HAP-1 (cell line): ENCODE results near the gene TMEM14A.

Experiments used
- DNase-seq, 2 experiments: peaks; one replicate each; pipeline ENCODE4 v3.0.0-alpha.2; 2016 to 2020; ENCODE audit warnings: low spot score in 2 of 2
- H3K27me3 ChIP-seq: fragments of 250-450 bp; sonication (Bioruptor Pico); 2 replicates; pipeline ENCODE4 v1.5.1; 2020; ENCODE audit warnings: low read depth, mild to moderate bottlenecking, moderate library complexity
- H3K36me3 ChIP-seq: fragments of 250-450 bp; sonication (Bioruptor Pico); replicated peaks from 2 replicates; pipeline ENCODE4 v1.5.1; 2020; ENCODE audit warnings: mild to moderate bottlenecking
- H3K4me1 ChIP-seq: fragments of 250-450 bp; sonication (Bioruptor Pico); 2 replicates; pipeline ENCODE4 v1.5.1; 2020; ENCODE audit warnings: mild to moderate bottlenecking
- H3K4me3 ChIP-seq: fragments of 250-450 bp; sonication (Bioruptor Pico); 2 replicates; pipeline ENCODE4 v1.5.1; 2020; ENCODE audit warnings: mild to moderate bottlenecking, moderate library complexity
- H3K9me3 ChIP-seq: fragments of 250-450 bp; sonication (Bioruptor Pico); 2 replicates; pipeline ENCODE4 v1.5.1; 2020; ENCODE audit warnings: mild to moderate bottlenecking, moderate library complexity
- in situ Hi-C: fragments of 300-500 bp; cut with MboI; formaldehyde crosslinking; loops from 3 replicates; pipeline ENCODE4 v1.14.3; 2020; ENCODE audit warnings: low sequenced_read_pairs, inconsistent platforms, mixed read lengths

TMEM14A gene

GRCh38 chr6:52670502-52671409 is at the start of gene TMEM14A:
Gene TMEM14A, plus strand, starts transcription at chr6:52671113. Its CDS starts 5,990 bp downstream, at chr6:52677103.
- Histone ChIP-seq H3K4me1 (peaks cover 11% of the 10 kb centered on the region), H3K4me3 (peak within 1 kb of the TSS; percentile 68), H3K36me3 (no peaks in the 10 kb centered on the region), H3K9me3 (no peaks in the 10 kb centered on the region), H3K27me3 (no peaks in the 10 kb centered on the region)
- peak; percentile 93 to 98 for DNase-seq
- in situ Hi-C loops = loop anchor here (25.0 kb wide), 1 partner anchor 383 kb away; the partner anchor contains the start of gene MCM3

- Histone ChIP-seq H3K9me3 (no peaks in the 10 kb centered on the region), H3K36me3 (no peaks in the 10 kb centered on the region), H3K27me3 (no peaks in the 10 kb centered on the region), H3K4me1 (no peaks in the 10 kb centered on the region; the same call in 1 of the 2 replicates), H3K4me3 (no peak overlapping the region)
- in situ Hi-C loops = no loop called here
- DNase-seq = no peak
Measured at GRCh38 chr6:52621631-52622030, 49.3 kb upstream of the TMEM14A start.

GRCh38 chr6:52622810-52623209 is 48.1 kb upstream of the TMEM14A start:
- Histone ChIP-seq H3K27me3 (no peaks in the 10 kb centered on the region), H3K9me3 (no peaks in the 10 kb centered on the region), H3K4me3 (no peak overlapping the region), H3K4me1 (no peaks in the 10 kb centered on the region; the same call in 1 of the 2 replicates), H3K36me3 (no peaks in the 10 kb centered on the region)
- in situ Hi-C loops = no loop called here
- no peak for DNase-seq

GRCh38 chr6:52632011-52632410 is 38.9 kb upstream of the TMEM14A start:
- no peaks in the 10 kb centered on the region for H3K36me3 ChIP-seq
- DNase-seq = no peak
- H3K27me3 ChIP-seq = no peaks in the 10 kb centered on the region
- H3K4me3 ChIP-seq = no peak overlapping the region
- no peaks in the 10 kb centered on the region for H3K9me3 ChIP-seq
- in situ Hi-C loops = no loop called here
- H3K4me1 ChIP-seq = no peaks in the 10 kb centered on the region

- Histone ChIP-seq H3K27me3 (no peaks in the 10 kb centered on the region), H3K4me3 (no peak overlapping the region), H3K36me3 (no peaks in the 10 kb centered on the region), H3K9me3 (no peaks in the 10 kb centered on the region), H3K4me1 (no peaks in the 10 kb centered on the region)
- in situ Hi-C loops = no loop called here
- no peak for DNase-seq
Measured at GRCh38 chr6:52634211-52634610, 36.7 kb upstream of the TMEM14A start.

- Histone ChIP-seq H3K4me1 (no peaks in the 10 kb centered on the region), H3K36me3 (no peaks in the 10 kb centered on the region), H3K4me3 (no peak overlapping the region), H3K9me3 (no peaks in the 10 kb centered on the region), H3K27me3 (no peaks in the 10 kb centered on the region)
- in situ Hi-C loops = no loop called here
- no peak for DNase-seq
Measured at GRCh38 chr6:52635049-52635577, 35.8 kb upstream of the TMEM14A start.

GRCh38 chr6:52636830-52637229 is 34.1 kb upstream of the TMEM14A start:
- no peak overlapping the region for H3K4me3 ChIP-seq
- in situ Hi-C loops = no loop called here
- H3K36me3 ChIP-seq = no peaks in the 10 kb centered on the region
- no peak for DNase-seq
- no peaks in the 10 kb centered on the region for H3K9me3 ChIP-seq
- H3K27me3 ChIP-seq = peaks cover 3% of the 10 kb centered on the region; the same call in 1 of the 2 replicates
- peaks cover 2% of the 10 kb centered on the region; the same call in 1 of the 2 replicates for H3K4me1 ChIP-seq

- in situ Hi-C loops = no loop called here
- Histone ChIP-seq H3K36me3 (no peaks in the 10 kb centered on the region), H3K9me3 (no peaks in the 10 kb centered on the region), H3K27me3 (peaks cover 3% of the 10 kb centered on the region; the same call in 1 of the 2 replicates), H3K4me1 (peaks cover 2% of the 10 kb centered on the region; the same call in 1 of the 2 replicates), H3K4me3 (no peak overlapping the region)
- DNase-seq = no peak
Measured at GRCh38 chr6:52639493-52639892, 31.4 kb upstream of the TMEM14A start.

GRCh38 chr6:52640170-52640569 is 30.7 kb upstream of the TMEM14A start:
- in situ Hi-C loops = no loop called here
- Histone ChIP-seq H3K36me3 (no peaks in the 10 kb centered on the region), H3K27me3 (peaks cover 3% of the 10 kb centered on the region; the same call in 1 of the 2 replicates), H3K4me3 (no peak overlapping the region), H3K4me1 (peaks cover 2% of the 10 kb centered on the region; the same call in 1 of the 2 replicates), H3K9me3 (no peaks in the 10 kb centered on the region)
- DNase-seq = no peak

- no peak for DNase-seq
- no peaks in the 10 kb centered on the region for H3K9me3 ChIP-seq
- H3K4me1 ChIP-seq = peaks cover 2% of the 10 kb centered on the region; the same call in 1 of the 2 replicates
- no peaks in the 10 kb centered on the region for H3K36me3 ChIP-seq
- no peak overlapping the region for H3K4me3 ChIP-seq
- in situ Hi-C loops = no loop called here
- peaks cover 3% of the 10 kb centered on the region; the same call in 1 of the 2 replicates for H3K27me3 ChIP-seq
Measured at GRCh38 chr6:52640916-52641315, 30.0 kb upstream of the TMEM14A start.

GRCh38 chr6:52641388-52641787 is 29.5 kb upstream of the TMEM14A start:
- H3K4me1 ChIP-seq = peaks cover 2% of the 10 kb centered on the region; the same call in 1 of the 2 replicates
- H3K9me3 ChIP-seq = no peaks in the 10 kb centered on the region
- DNase-seq = no peak
- in situ Hi-C loops = no loop called here
- H3K27me3 ChIP-seq = peaks cover 3% of the 10 kb centered on the region; the same call in 1 of the 2 replicates
- no peaks in the 10 kb centered on the region for H3K36me3 ChIP-seq
- no peak overlapping the region for H3K4me3 ChIP-seq

- in situ Hi-C loops = no loop called here
- no peak overlapping the region for H3K4me3 ChIP-seq
- DNase-seq = no peak
Measured at GRCh38 chr6:52641826-52642225, 29.1 kb upstream of the TMEM14A start.

GRCh38 chr6:52642368-52642767 is 28.5 kb upstream of the TMEM14A start:
- no peaks in the 10 kb centered on the region for H3K36me3 ChIP-seq
- peaks cover 2% of the 10 kb centered on the region; the same call in 1 of the 2 replicates for H3K4me1 ChIP-seq
- H3K4me3 ChIP-seq = no peak overlapping the region
- in situ Hi-C loops = no loop called here
- peaks cover 3% of the 10 kb centered on the region; the same call in 1 of the 2 replicates for H3K27me3 ChIP-seq
- no peaks in the 10 kb centered on the region for H3K9me3 ChIP-seq
- DNase-seq = no peak

More at GRCh38 chr6:52641826-52642225, 29.1 kb upstream of the TMEM14A start:
- Histone ChIP-seq H3K9me3 (no peaks in the 10 kb centered on the region), H3K27me3 (peaks cover 3% of the 10 kb centered on the region; the same call in 1 of the 2 replicates), H3K36me3 (no peaks in the 10 kb centered on the region), H3K4me1 (peaks cover 2% of the 10 kb centered on the region; the same call in 1 of the 2 replicates)

GRCh38 chr6:52643158-52643557 is 27.8 kb upstream of the TMEM14A start:
- Histone ChIP-seq H3K36me3 (no peaks in the 10 kb centered on the region), H3K27me3 (peaks cover 3% of the 10 kb centered on the region; the same call in 1 of the 2 replicates), H3K4me3 (no peak overlapping the region), H3K9me3 (no peaks in the 10 kb centered on the region), H3K4me1 (peaks cover 4% of the 10 kb centered on the region)
- no peak for DNase-seq
- in situ Hi-C loops = no loop called here
